Mesenchymal stem cell (in vitro differentiated cells and primary cell): Measurements from ENCODE around the gene TBC1D17.

Source experiments
- DNase-seq: peaks from one replicate; pipeline ENCODE4 v3.0.0-alpha.2; 2013
- H2AFZ ChIP-seq: one replicate; pipeline ENCODE4 v1.6.1; 2013; ENCODE audit warnings: low read depth, mild to moderate bottlenecking, control low read depth, inconsistent platforms, low read length, moderate library complexity
- H2AK5ac ChIP-seq: 2 replicates; pipeline ENCODE4 v1.6.1; 2013; ENCODE audit warnings: low read length, moderate library complexity, mild to moderate bottlenecking, inconsistent platforms; ENCODE audit not compliant: severe bottlenecking
- H2BK120ac ChIP-seq: one replicate; pipeline ENCODE4 v1.6.1; 2013; ENCODE audit warnings: low read depth, mild to moderate bottlenecking, inconsistent platforms, low read length, moderate library complexity
- H2BK12ac ChIP-seq, 2 experiments: one replicate each; pipeline ENCODE4 v1.6.1; 2013; ENCODE audit warnings: inconsistent platforms in 2 of 2, low read length in 2 of 2, mild to moderate bottlenecking in 2 of 2, moderate library complexity in 2 of 2, control low read depth in 1 of 2
- H2BK15ac ChIP-seq: one replicate; pipeline ENCODE4 v1.6.1; 2013; ENCODE audit warnings: mild to moderate bottlenecking, low read depth, inconsistent platforms; ENCODE audit not compliant: poor library complexity, severe bottlenecking
- H2BK5ac ChIP-seq: 2 replicates; pipeline ENCODE4 v1.6.1; 2013; ENCODE audit warnings: low read depth, mild to moderate bottlenecking, low read length, control low read depth, inconsistent platforms; ENCODE audit not compliant: poor library complexity, severe bottlenecking
- H3K14ac ChIP-seq, 2 experiments: one replicate each; pipeline ENCODE4 v1.6.1; 2013; ENCODE audit warnings: inconsistent platforms in 2 of 2, low read length in 2 of 2, control low read depth in 1 of 2, mild to moderate bottlenecking in 1 of 2, moderate library complexity in 1 of 2
- H3K18ac ChIP-seq, 2 experiments: one replicate each; pipeline ENCODE4 v1.6.1; 2013; ENCODE audit warnings: inconsistent platforms in 2 of 2, low read length in 2 of 2, control low read depth in 1 of 2, low read depth in 1 of 2, mild to moderate bottlenecking in 1 of 2
- H3K23ac ChIP-seq, 2 experiments: one replicate each; pipeline ENCODE4 v1.6.1; 2013; ENCODE audit warnings: inconsistent platforms in 2 of 2, low read length in 2 of 2, mild to moderate bottlenecking in 2 of 2, moderate library complexity in 2 of 2, control low read depth in 1 of 2
- H3K27ac ChIP-seq: 2 replicates; pipeline ENCODE4 v1.5.1; 2013; ENCODE audit warnings: mild to moderate bottlenecking, moderate library complexity, low read length, control low read depth, inconsistent platforms; ENCODE audit not compliant: poor library complexity, severe bottlenecking
- H3K27me3 ChIP-seq, 2 experiments: 2 replicates each; pipeline versions ENCODE4 v1.6.1 to v1.7.0; 2013; ENCODE audit warnings: low read length in 2 of 2, mild to moderate bottlenecking in 2 of 2, moderate library complexity in 2 of 2, control low read depth in 1 of 2, inconsistent platforms in 1 of 2; ENCODE audit not compliant: control insufficient read depth in 1 of 2, insufficient read depth in 1 of 2
- H3K36me3 ChIP-seq, 2 experiments: 2 replicates each; pipeline versions ENCODE4 v1.6.1 to v1.7.0; 2013; ENCODE audit warnings: low read length in 2 of 2, control low read depth in 1 of 2, inconsistent platforms in 1 of 2, low read depth in 1 of 2, mild to moderate bottlenecking in 1 of 2; ENCODE audit not compliant: insufficient read depth in 2 of 2, control insufficient read depth in 1 of 2
- H3K4ac ChIP-seq, 2 experiments: one replicate each; pipeline ENCODE4 v1.6.1; 2013; ENCODE audit warnings: inconsistent platforms in 2 of 2, low read length in 2 of 2, mild to moderate bottlenecking in 2 of 2, moderate library complexity in 2 of 2, control low read depth in 1 of 2, low read depth in 1 of 2
- H3K4me1 ChIP-seq: 2 replicates; pipeline ENCODE4 v1.6.1; 2013; ENCODE audit warnings: low read depth, low read length, control low read depth; ENCODE audit not compliant: control insufficient read depth, insufficient read depth
- H3K4me2 ChIP-seq: 2 replicates; pipeline ENCODE4 v1.6.1; 2013; ENCODE audit warnings: low read length, mild to moderate bottlenecking, inconsistent platforms; ENCODE audit not compliant: poor library complexity, severe bottlenecking
- H3K4me3 ChIP-seq, 2 experiments: 2 replicates each; pipeline versions ENCODE4 v1.5.1 to v1.7.0; 2013; ENCODE audit warnings: low read length in 2 of 2, mild to moderate bottlenecking in 2 of 2, control low read depth in 1 of 2, low read depth in 1 of 2; ENCODE audit not compliant: insufficient read depth in 1 of 2
- H3K79me1 ChIP-seq: replicated peaks from 2 replicates; pipeline ENCODE4 v1.6.1; 2013; ENCODE audit warnings: mild to moderate bottlenecking, control low read depth, low read length, inconsistent platforms; ENCODE audit not compliant: poor library complexity, severe bottlenecking
- H3K9ac ChIP-seq: 2 replicates; pipeline ENCODE4 v1.7.0; 2013; ENCODE audit warnings: mild to moderate bottlenecking, low read length, moderate library complexity
- H3K9me3 ChIP-seq: 2 replicates; pipeline ENCODE4 v1.7.0; 2013; ENCODE audit warnings: mild to moderate bottlenecking, low read length; ENCODE audit not compliant: control insufficient read depth
- H4K8ac ChIP-seq: one replicate; pipeline ENCODE4 v1.6.1; 2013; ENCODE audit warnings: inconsistent platforms, mild to moderate bottlenecking, low read length, moderate library complexity
- H4K91ac ChIP-seq: one replicate; pipeline ENCODE4 v1.6.1; 2013; ENCODE audit warnings: mild to moderate bottlenecking, low read length, inconsistent platforms
- WGBS: methylation state at CpG from one replicate; pipeline ENCODE4 v1.1.7; 2013; ENCODE audit warnings: mixed read lengths; 5-methylcytosine and 5-hydroxymethylcytosine counted together

Gene TBC1D17

DNA sequence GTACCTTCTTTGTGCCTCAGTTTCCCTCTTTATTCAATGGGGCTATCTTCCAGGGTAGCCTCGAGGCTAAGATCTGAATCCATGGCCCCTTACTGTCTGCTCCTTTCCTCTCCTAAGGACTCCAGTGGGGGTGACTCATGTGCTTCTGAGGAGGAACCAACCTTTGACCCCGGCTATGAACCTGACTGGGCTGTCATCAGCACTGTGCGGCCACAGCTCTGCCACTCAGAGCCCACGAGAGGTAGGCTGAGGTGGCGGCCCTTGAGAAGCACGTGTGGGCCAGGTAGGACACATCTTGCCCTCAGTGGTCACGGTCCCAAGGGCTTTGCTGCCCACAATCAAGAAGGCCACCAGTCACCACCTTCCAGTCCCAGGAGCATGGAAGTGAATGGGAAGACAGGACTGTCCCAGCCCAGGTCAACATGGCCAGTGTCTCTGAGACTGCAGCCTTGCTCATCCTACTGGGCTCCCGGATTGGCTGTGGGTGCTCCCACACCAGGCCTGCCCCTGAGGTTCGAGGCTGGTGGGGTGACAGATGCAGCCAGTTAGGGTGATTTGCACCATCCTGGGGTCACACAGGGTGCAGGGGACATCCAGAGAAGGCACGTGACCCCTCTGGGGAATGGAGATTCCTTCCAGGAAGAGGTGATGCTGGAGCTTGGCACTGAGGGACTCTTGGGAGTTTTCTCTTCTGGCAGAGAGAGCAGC, 2.8 kb downstream of the TBC1D17 start:
- Histone ChIP-seq H3K9me3 (peaks cover 3% of the 10 kb centered on the region), H3K14ac (no peak overlapping the region), H3K4me3 (no peak overlapping the region), H3K36me3 (peaks cover 60 to 65% of the 10 kb centered on the region in 2 experiments), H4K8ac (no peak overlapping the region), H4K91ac (no peak overlapping the region), H2BK120ac (no peak overlapping the region), H3K23ac (no peak overlapping the region), H2AFZ (no peak overlapping the region), H3K18ac (no peak overlapping the region), H3K27me3 (no peaks in the 10 kb centered on the region), H3K4me1 (peaks cover 21% of the 10 kb centered on the region), H3K79me1 (peaks cover 52% of the 10 kb centered on the region), H3K4me2 (no peak overlapping the region), H2BK12ac (no peak overlapping the region), H2BK5ac (no peak overlapping the region), H3K9ac (no peak overlapping the region), H2BK15ac (no peak overlapping the region), H2AK5ac (no peak overlapping the region), H3K27ac (no peak overlapping the region), H3K4ac (no peak overlapping the region)
- 94% methylated on average over 10 of the region's 10 CpGs for WGBS
- DNase-seq: no peak

DNA sequence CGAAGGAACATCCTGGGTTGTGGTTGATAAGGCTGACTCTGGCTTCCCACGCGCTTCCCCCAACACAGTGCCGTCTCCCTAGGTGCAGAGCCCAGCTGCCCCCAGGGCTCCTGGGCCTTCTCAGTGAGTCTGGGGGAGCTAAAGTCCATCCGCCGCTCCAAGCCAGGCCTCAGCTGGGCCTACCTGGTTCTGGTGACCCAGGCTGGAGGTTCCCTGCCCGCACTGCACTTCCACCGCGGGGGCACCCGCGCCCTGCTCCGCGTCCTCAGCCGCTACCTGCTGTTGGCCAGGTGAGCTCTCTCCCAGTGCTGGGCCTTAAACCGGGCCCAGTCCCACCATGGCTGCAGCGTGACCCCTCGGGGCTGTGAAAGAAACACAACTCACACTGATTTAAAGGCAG, 3.7 kb downstream of the TBC1D17 start:
- H3K4ac ChIP-seq: no peak overlapping the region
- no peak for DNase-seq
- no peak overlapping the region for H3K27ac ChIP-seq
- H3K36me3 ChIP-seq: peaks cover 65 to 72% of the 10 kb centered on the region in 2 experiments
- peaks cover 3% of the 10 kb centered on the region for H3K9me3 ChIP-seq
- no peak overlapping the region for H2BK5ac ChIP-seq
- H4K8ac ChIP-seq: no peak overlapping the region
- H2BK15ac ChIP-seq: no peak overlapping the region
- no peaks in the 10 kb centered on the region for H3K27me3 ChIP-seq
- WGBS: over 99% methylated on average over 17 of the region's 17 CpGs
- H3K9ac ChIP-seq: no peak overlapping the region
- peaks cover 48% of the 10 kb centered on the region for H3K79me1 ChIP-seq
- peaks cover 18% of the 10 kb centered on the region for H3K4me1 ChIP-seq
- no peak overlapping the region for H3K14ac ChIP-seq
- H2AFZ ChIP-seq: no peak overlapping the region
- no peak overlapping the region for H2AK5ac ChIP-seq
- H3K4me2 ChIP-seq: no peak overlapping the region
- H3K4me3 ChIP-seq: no peak overlapping the region
- no peak overlapping the region for H2BK120ac ChIP-seq
- H4K91ac ChIP-seq: no peak overlapping the region
- H2BK12ac ChIP-seq: no peak overlapping the region
- H3K23ac ChIP-seq: no peak overlapping the region
- H3K18ac ChIP-seq: no peak overlapping the region

DNA sequence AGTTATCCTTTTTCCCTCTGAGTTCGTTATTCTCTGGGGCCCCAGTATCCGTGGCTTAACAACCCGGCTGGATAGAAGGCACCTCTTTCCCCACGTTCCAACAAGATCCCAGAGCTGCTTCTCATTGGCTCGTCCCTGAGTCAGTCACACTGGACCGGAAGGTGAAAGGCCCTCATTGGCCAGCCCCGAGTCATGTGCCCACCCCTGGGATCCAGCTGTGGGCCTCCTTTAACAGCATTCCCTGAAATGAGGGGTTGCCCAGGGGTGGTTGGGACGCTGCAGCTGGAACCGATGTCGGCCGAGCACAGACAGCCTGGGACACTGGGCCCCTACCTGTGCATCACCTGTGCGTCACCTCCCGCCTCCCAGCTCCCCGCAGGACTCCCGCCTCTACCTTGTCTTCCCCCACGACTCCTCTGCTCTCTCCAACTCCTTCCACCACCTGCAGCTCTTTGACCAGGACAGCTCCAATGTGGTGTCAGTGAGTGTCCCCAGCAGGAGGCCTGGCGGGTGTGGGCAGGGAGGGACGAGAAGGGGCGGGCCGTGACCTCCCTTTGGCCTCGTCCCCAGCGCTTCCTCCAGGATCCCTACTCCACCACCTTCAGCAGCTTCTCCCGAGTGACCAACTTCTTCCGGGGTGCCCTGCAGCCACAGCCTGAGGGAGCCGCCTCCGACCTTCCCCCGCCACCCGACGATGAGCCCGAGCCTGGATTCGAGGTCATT, 4.3 kb downstream of the TBC1D17 start:
- Histone ChIP-seq H3K23ac (no peak overlapping the region), H2AFZ (no peak overlapping the region), H2BK12ac (no peak overlapping the region), H3K4me1 (peaks cover 18% of the 10 kb centered on the region), H3K4me2 (no peak overlapping the region), H4K91ac (no peak overlapping the region), H2AK5ac (no peak overlapping the region), H3K4me3 (no peak overlapping the region), H3K79me1 (peaks cover 48% of the 10 kb centered on the region), H4K8ac (no peak overlapping the region), H3K9ac (no peak overlapping the region), H3K14ac (no peak overlapping the region), H2BK120ac (no peak overlapping the region), H3K18ac (no peak overlapping the region), H3K4ac (no peak overlapping the region), H2BK5ac (no peak overlapping the region), H2BK15ac (no peak overlapping the region), H3K27ac (no peak overlapping the region), H3K9me3 (peaks cover 3% of the 10 kb centered on the region), H3K36me3 (peaks cover 66 to 77% of the 10 kb centered on the region in 2 experiments), H3K27me3 (no peaks in the 10 kb centered on the region)
- no peak for DNase-seq
- 96% methylated on average over 28 of the region's 31 CpGs for WGBS

DNA sequence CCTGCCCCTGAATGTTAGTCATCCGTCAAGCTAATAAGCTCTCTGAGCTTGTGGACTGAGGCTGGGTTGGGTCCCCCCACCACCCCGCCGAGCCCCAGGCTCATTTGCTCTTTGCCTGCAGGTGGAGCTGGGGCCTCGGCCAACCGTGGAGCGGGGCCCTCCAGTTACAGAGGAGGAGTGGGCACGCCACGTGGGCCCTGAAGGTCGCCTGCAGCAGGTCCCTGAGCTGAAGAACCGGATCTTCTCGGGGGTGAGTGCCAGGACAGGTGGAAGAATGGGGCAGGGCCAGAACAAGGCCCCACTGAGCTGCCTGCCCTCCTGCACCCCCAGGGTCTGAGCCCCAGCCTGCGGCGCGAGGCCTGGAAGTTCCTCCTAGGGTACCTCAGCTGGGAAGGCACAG, 5.1 kb downstream of the TBC1D17 start:
- no peak overlapping the region for H3K9ac ChIP-seq
- no peak overlapping the region for H2BK120ac ChIP-seq
- H3K4me3 ChIP-seq: no peak overlapping the region
- 97% methylated on average over 14 of the region's 14 CpGs for WGBS
- no peak overlapping the region for H3K27ac ChIP-seq
- peaks cover 48% of the 10 kb centered on the region for H3K79me1 ChIP-seq
- H3K4me2 ChIP-seq: no peak overlapping the region
- no peak overlapping the region for H3K23ac ChIP-seq
- no peak overlapping the region for H4K91ac ChIP-seq
- no peak overlapping the region for H2AFZ ChIP-seq
- no peak overlapping the region for H3K14ac ChIP-seq
- H3K36me3 ChIP-seq: peaks cover 74 to 77% of the 10 kb centered on the region in 2 experiments
- H3K4me1 ChIP-seq: peaks cover 20% of the 10 kb centered on the region
- no peak overlapping the region for H3K18ac ChIP-seq
- no peak overlapping the region for H3K4ac ChIP-seq
- H2BK5ac ChIP-seq: no peak overlapping the region
- H4K8ac ChIP-seq: no peak overlapping the region
- H3K27me3 ChIP-seq: no peaks in the 10 kb centered on the region
- H3K9me3 ChIP-seq: peaks cover 3% of the 10 kb centered on the region
- H2BK12ac ChIP-seq: no peak overlapping the region
- no peak overlapping the region for H2BK15ac ChIP-seq
- no peak overlapping the region for H2AK5ac ChIP-seq
- no peak for DNase-seq
